Astrocyte of the cerebellum (primary cell): ENCODE measurements around the gene PRCD.
A peak's percentile ranks its signal among the peaks of the same experiment; 100 is the strongest.

Experiments used
- DNase-seq: peaks from one replicate; pipeline ENCODE4 v3.0.0-alpha.2; 2011; ENCODE audit warnings: low read depth
- H3K4me3 ChIP-seq: 2 replicates; pipeline ENCODE4 v1.5.1; 2011; ENCODE audit warnings: mild to moderate bottlenecking, low read depth, low read length, moderate library complexity
- in situ Hi-C: cut with HindIII; loops from 2 replicates; pipeline ENCODE4 v1.10.0; 2017; ENCODE audit warnings: low sequenced_read_pairs
- TF ChIP-seq, protein P1 (sequence below): IDR thresholded peaks from 2 replicates; pipeline ENCODE4 v1.5.1; 2012; ENCODE audit warnings: low read length, low read depth, moderate library complexity, mild to moderate bottlenecking; ENCODE audit errors: missing control alignments

The PRCD gene

DNA sequence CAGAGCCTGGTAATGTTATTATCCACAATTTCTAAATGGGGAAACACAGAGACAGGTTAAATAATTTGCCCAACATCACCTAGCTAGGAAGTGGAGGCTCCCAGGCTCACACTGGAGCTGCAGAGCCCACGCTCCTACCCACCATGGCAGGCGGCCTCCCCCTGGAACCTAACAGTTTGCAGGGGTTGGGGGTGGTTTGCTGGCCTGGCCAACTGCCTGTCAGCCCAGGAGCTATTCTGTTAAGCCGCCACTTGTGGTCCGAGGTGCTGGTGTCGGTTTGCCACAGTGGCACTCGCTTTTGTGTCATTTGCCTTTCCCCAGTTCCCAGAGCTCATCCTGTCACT, 3.6 kb downstream of the PRCD start:
- in situ Hi-C loops = no loop called here
- H3K4me3 ChIP-seq = no peak overlapping the region
- DNase-seq = no peak
- TF ChIP-seq, protein P1, sequence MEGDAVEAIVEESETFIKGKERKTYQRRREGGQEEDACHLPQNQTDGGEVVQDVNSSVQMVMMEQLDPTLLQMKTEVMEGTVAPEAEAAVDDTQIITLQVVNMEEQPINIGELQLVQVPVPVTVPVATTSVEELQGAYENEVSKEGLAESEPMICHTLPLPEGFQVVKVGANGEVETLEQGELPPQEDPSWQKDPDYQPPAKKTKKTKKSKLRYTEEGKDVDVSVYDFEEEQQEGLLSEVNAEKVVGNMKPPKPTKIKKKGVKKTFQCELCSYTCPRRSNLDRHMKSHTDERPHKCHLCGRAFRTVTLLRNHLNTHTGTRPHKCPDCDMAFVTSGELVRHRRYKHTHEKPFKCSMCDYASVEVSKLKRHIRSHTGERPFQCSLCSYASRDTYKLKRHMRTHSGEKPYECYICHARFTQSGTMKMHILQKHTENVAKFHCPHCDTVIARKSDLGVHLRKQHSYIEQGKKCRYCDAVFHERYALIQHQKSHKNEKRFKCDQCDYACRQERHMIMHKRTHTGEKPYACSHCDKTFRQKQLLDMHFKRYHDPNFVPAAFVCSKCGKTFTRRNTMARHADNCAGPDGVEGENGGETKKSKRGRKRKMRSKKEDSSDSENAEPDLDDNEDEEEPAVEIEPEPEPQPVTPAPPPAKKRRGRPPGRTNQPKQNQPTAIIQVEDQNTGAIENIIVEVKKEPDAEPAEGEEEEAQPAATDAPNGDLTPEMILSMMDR = no peak

- no peak overlapping the region for H3K4me3 ChIP-seq
- TF ChIP-seq, protein P1 = no peak
- in situ Hi-C loops = no loop called here
- DNase-seq = no peak
These were observed 4.1 kb downstream of the PRCD start for GRCh38 chr17:76543826-76544545.

GRCh38 chr17:76544546-76545365, 4.9 kb downstream of the PRCD start:
- no peak for DNase-seq
- TF ChIP-seq, protein P1 = no peak
- in situ Hi-C loops = no loop called here
- no peak overlapping the region for H3K4me3 ChIP-seq

DNA sequence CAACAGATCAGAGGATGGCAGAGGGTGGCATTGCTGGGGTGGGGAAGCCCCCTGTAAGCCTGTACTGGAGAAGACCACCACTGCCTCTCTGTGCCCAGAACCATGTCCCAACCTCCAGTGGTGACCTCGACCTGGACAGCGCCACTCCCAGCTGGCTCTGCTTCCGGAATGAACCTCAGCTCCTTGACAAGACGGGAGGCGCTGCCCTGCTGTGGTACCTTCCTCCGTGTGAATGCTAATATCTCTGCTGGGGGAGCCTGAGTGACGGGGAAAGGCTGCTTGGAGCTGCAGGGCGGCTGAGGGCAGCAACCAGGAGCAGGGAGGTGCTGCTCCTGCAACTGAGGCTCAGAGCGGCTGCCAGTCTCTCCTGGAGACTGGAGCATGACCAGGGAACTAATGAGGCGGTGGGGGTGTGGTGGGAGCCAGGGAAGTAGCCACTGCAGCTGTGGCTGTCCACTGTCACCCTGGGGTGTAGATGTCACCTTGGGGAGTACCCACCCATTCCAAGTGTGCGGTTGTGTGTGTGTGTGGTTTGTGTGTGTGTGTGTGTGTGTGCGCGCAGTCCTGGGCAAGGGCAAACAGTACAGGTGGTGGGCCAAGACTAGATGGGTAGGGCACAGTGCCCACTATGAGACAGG, 6.2 kb downstream of the PRCD start:
- H3K4me3 ChIP-seq = no peak overlapping the region
- DNase-seq = no peak
- in situ Hi-C loops = no loop called here

DNA sequence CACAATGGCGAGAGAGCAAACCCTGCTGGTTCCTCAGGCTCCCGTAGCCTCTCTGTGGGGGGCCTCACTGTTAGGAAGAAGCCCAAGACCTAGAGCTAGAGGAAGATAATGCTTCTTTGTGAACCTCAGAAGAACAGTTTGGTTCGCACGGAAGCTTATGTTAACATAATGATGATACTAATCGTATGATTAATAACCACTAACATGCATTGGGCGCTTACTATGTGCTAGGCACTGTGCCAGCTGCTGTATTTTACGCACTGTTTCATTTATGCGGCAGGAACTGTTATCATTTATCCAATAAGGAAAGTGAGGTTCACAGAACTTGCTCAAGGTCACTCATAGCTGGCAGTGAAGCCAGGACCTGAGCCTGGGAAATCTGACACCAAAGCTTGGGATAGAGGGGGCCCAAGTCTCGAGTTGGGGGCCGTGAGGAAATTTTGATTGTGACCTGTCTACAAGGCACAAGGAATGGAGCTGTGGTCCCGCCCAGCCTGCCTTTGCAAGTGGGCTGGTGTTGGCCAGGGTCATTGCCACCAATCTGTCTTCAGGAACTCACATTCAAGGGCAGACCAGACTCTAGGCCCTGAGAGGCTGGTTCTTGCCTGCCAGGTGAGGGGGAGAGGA, 6.8 kb downstream of the PRCD start:
- peak; percentile 87 for DNase-seq
- in situ Hi-C loops = no loop called here
- TF ChIP-seq, protein P1 = no peak
- H3K4me3 ChIP-seq = no peak overlapping the region

More for the DNA sequence above, 6.2 kb downstream of the PRCD start:
- TF ChIP-seq, protein P1 = no peak

GRCh38 chr17:76547183-76547641, 7.4 kb downstream of the PRCD start:
- in situ Hi-C loops = no loop called here
- DNase-seq = no peak
- TF ChIP-seq, protein P1 = peak; percentile 74
- no peak overlapping the region for H3K4me3 ChIP-seq
